ENCODE data around the gene NOTUM. TPM values are rescaled to one million over a fixed set of nuclear protein-coding genes. Genes with fewer than 3 reads are reported as not detected.

NOTUM gene
- total and polyA plus RNA-seq, 2 donors (not counting 1 experiment from before 2014, with no cell fraction given): 0.02 to 0.50 TPM

DNA sequence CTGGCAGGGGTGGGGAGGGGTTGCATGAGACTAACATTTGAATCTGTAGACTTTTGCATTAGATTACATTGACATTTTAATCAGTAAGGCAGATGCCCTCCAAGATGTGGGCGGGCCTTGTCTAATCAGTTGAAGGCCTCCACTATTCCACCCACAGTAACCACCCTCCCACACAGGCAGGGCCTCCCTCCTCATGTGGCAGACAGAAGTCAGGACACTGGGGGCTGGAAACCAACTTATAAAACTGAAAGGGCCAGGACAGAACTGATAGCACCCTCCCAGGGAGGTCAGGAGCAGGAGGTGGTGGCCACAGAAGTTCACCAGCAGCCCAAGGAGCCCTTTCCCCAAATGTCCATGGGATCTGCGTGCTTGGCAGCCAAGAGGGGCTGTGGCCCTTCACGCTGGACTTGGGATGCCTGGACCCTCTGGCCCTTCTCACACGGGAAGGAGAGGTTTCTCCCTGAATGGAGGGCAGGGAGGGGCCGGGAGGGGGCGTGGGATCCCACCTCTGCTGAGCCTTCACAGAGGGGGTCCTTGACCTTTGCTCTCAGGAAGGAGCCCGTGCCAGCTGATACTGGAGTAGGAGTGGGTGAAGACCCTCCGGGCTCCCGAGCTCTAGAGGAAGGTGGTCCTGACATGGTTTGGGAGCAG is 28.5 kb downstream of the NOTUM start:
- H2AFZ ChIP-seq (ENCODE audit: low read length): no peak overlapping the region
- H3K27me3 ChIP-seq (ENCODE audit: control insufficient read depth, insufficient read depth, low read length): no peaks in the 10 kb centered on the region
- no peaks in the 10 kb centered on the region for H3K79me2 ChIP-seq (ENCODE audit: control insufficient read depth, insufficient read depth, low read length)
- H3K9ac ChIP-seq (ENCODE audit: insufficient read depth, low read length): no peak overlapping the region
- H3K4me3 ChIP-seq (replicated peaks in 1 of 4; ENCODE audit: control extremely low read depth in 1 of 4, insufficient read depth in 1 of 4, low read depth in 3 of 4, low read length in 4 of 4): no peak overlapping the region
- H3K36me3 ChIP-seq (ENCODE audit: control insufficient read depth, insufficient read depth, low read length): peaks cover 4% of the 10 kb centered on the region
- no peaks in the 10 kb centered on the region for H4K20me1 ChIP-seq (ENCODE audit: control insufficient read depth, extremely low read depth, insufficient read depth, low read length)
- no peak overlapping the region for H3K4me2 ChIP-seq (ENCODE audit: extremely low read depth, insufficient read depth, low read length)
- H3K9me3 ChIP-seq (ENCODE audit: control insufficient read depth, insufficient read depth, low read depth, low read length): no peaks in the 10 kb centered on the region
- DNase-seq (ENCODE audit: low read depth in 2 of 2): no peak
- H3K4me1 ChIP-seq (ENCODE audit: control insufficient read depth, extremely low read depth, insufficient read depth, low read length): peaks cover 2% of the 10 kb centered on the region
- TF ChIP-seq EZH2 (IDR thresholded peaks at IDR 0.05; ENCODE audit: low read length, missing control alignments): no peak
- TF ChIP-seq, protein P1, sequence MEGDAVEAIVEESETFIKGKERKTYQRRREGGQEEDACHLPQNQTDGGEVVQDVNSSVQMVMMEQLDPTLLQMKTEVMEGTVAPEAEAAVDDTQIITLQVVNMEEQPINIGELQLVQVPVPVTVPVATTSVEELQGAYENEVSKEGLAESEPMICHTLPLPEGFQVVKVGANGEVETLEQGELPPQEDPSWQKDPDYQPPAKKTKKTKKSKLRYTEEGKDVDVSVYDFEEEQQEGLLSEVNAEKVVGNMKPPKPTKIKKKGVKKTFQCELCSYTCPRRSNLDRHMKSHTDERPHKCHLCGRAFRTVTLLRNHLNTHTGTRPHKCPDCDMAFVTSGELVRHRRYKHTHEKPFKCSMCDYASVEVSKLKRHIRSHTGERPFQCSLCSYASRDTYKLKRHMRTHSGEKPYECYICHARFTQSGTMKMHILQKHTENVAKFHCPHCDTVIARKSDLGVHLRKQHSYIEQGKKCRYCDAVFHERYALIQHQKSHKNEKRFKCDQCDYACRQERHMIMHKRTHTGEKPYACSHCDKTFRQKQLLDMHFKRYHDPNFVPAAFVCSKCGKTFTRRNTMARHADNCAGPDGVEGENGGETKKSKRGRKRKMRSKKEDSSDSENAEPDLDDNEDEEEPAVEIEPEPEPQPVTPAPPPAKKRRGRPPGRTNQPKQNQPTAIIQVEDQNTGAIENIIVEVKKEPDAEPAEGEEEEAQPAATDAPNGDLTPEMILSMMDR (conservative IDR thresholded peaks at IDR 0.05 in 1 of 2, IDR thresholded peaks at IDR 0.05 in 1 of 2; ENCODE audit: low read depth in 1 of 2, low read length in 2 of 2): no peak
- no peak overlapping the region for H3K27ac ChIP-seq (ENCODE audit: insufficient read depth, low read length)

DNA sequence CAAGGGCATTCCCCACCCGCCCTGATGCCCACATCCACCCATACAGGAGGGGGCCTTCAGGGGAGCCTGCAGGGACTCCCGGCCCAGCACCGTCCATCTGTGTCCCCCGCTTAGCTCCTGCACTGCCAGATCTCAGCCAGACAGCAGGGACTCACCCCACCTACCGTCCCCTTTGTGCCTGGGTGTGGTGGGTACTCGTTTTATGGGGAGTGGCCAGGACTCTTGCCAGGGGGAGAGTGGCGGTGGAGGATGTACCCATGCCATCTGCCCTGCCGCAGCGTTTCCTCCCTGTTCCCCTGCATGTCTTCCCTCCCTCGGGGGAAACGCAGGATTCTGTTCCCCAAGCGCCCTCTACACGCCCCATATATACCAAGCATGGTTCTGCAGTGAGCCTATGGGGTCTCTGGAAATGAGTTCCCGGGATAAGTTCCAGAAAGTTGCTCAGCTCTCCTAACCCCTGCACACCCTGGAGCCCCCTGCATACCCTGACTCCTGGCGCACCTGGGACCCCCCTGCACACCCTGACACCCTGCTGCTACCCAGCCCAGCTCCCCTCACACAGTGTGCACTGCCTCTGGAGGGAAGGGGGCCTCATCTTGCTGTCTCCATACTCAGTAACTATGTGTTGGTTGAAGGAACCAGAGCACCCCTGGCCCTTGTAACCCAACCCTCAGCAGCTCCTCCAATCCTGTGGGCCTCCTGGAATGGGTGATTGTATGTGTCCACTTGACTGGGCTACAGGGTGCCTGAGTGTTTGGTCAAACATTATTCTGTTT is 29.2 kb downstream of the NOTUM start:
- no peak for TF ChIP-seq EZH2 (IDR thresholded peaks at IDR 0.05; ENCODE audit: low read length, missing control alignments)
- TF ChIP-seq, protein P1 (conservative IDR thresholded peaks at IDR 0.05 in 1 of 2, IDR thresholded peaks at IDR 0.05 in 1 of 2; ENCODE audit: low read depth in 1 of 2, low read length in 2 of 2): no peak
- no peak for DNase-seq (ENCODE audit: low read depth in 2 of 2)
- H3K9ac ChIP-seq (ENCODE audit: insufficient read depth, low read length): no peak overlapping the region
- no peak overlapping the region for H2AFZ ChIP-seq (ENCODE audit: low read length)
- H3K4me1 ChIP-seq (ENCODE audit: control insufficient read depth, extremely low read depth, insufficient read depth, low read length): peaks cover 2% of the 10 kb centered on the region
- no peak overlapping the region for H3K4me2 ChIP-seq (ENCODE audit: extremely low read depth, insufficient read depth, low read length)
- no peaks in the 10 kb centered on the region for H3K27me3 ChIP-seq (ENCODE audit: control insufficient read depth, insufficient read depth, low read length)
- peaks cover 4% of the 10 kb centered on the region for H3K36me3 ChIP-seq (ENCODE audit: control insufficient read depth, insufficient read depth, low read length)
- H3K79me2 ChIP-seq (ENCODE audit: control insufficient read depth, insufficient read depth, low read length): peaks cover 2% of the 10 kb centered on the region
- no peaks in the 10 kb centered on the region for H3K9me3 ChIP-seq (ENCODE audit: control insufficient read depth, insufficient read depth, low read depth, low read length)
- H3K27ac ChIP-seq (ENCODE audit: insufficient read depth, low read length): no peak overlapping the region
- no peaks in the 10 kb centered on the region for H4K20me1 ChIP-seq (ENCODE audit: control insufficient read depth, extremely low read depth, insufficient read depth, low read length)
- no peak overlapping the region for H3K4me3 ChIP-seq (replicated peaks in 1 of 4; ENCODE audit: control extremely low read depth in 1 of 4, insufficient read depth in 1 of 4, low read depth in 3 of 4, low read length in 4 of 4)

DNA sequence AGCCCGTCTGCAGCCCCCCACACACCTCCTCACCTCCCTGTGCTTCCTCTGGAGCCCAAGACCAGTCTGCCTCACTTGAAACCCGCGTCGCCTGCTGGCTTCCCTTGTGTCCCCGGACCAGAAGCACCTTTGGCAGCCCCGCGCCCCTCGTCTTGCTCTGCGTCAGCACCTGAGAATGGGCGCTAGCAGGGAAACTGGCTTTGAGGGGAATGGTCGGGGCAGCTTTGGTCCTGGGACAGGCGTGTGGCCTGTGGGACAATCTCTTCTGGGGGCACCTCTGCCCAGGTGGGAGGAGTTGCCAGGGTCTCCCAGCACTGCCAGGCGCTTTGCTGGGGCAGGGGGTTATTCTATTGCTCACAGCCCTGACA is 29.8 kb downstream of the NOTUM start:
- H4K20me1 ChIP-seq (ENCODE audit: control insufficient read depth, extremely low read depth, insufficient read depth, low read length): no peaks in the 10 kb centered on the region
- H3K27ac ChIP-seq (ENCODE audit: insufficient read depth, low read length): no peak overlapping the region
- TF ChIP-seq EZH2 (IDR thresholded peaks at IDR 0.05; ENCODE audit: low read length, missing control alignments): no peak
- TF ChIP-seq, protein P1 (conservative IDR thresholded peaks at IDR 0.05 in 1 of 2, IDR thresholded peaks at IDR 0.05 in 1 of 2; ENCODE audit: low read depth in 1 of 2, low read length in 2 of 2): no peak
- H2AFZ ChIP-seq (ENCODE audit: low read length): no peak overlapping the region
- H3K4me1 ChIP-seq (ENCODE audit: control insufficient read depth, extremely low read depth, insufficient read depth, low read length): peaks cover 3% of the 10 kb centered on the region
- H3K79me2 ChIP-seq (ENCODE audit: control insufficient read depth, insufficient read depth, low read length): peaks cover 6% of the 10 kb centered on the region
- H3K4me3 ChIP-seq (replicated peaks in 1 of 4; ENCODE audit: control extremely low read depth in 1 of 4, insufficient read depth in 1 of 4, low read depth in 3 of 4, low read length in 4 of 4): no peak overlapping the region
- no peak overlapping the region for H3K4me2 ChIP-seq (ENCODE audit: extremely low read depth, insufficient read depth, low read length)
- no peak for DNase-seq (ENCODE audit: low read depth in 2 of 2)
- H3K36me3 ChIP-seq (ENCODE audit: control insufficient read depth, insufficient read depth, low read length): peaks cover 4% of the 10 kb centered on the region
- no peak overlapping the region for H3K9ac ChIP-seq (ENCODE audit: insufficient read depth, low read length)
- H3K27me3 ChIP-seq (ENCODE audit: control insufficient read depth, insufficient read depth, low read length): no peaks in the 10 kb centered on the region
- H3K9me3 ChIP-seq (ENCODE audit: control insufficient read depth, insufficient read depth, low read depth, low read length): no peaks in the 10 kb centered on the region
